ENCODE data around the gene ZBTB16. TPM values are rescaled to one million over a fixed set of nuclear protein-coding genes. Genes with fewer than 3 reads are reported as not detected.

Gene ZBTB16
- total and polyA plus RNA-seq, 8 donors: 3.4 to 55.6 (median 9.5) TPM

- DNase-seq (no peak), ATAC-seq (no peak)
- Histone ChIP-seq H3K36me3 (no peaks in the 10 kb centered on the region), H3K9me3 (no peaks in the 10 kb centered on the region), H3K27me3 (peaks cover 0 to 6% of the 10 kb centered on the region in 2 donors), H3K4me1 (peaks cover 7 to 9% of the 10 kb centered on the region in 2 donors), H3K4me3 (no peak overlapping the region), H3K27ac (no peak overlapping the region)
- intact Hi-C loops (cut with DNase I): no loop called here
- no peak for TF ChIP-seq CTCF (IDR thresholded peaks at IDR 0.05)
Measured at GRCh38 chr11:114277637-114278341, 218.3 kb downstream of the ZBTB16 start.

GRCh38 chr11:114278342-114279065 lies 219.0 kb downstream of the ZBTB16 start:
- H3K4me3 ChIP-seq: no peak overlapping the region
- no peak overlapping the region for H3K27ac ChIP-seq
- peaks cover 7 to 9% of the 10 kb centered on the region in 2 donors for H3K4me1 ChIP-seq
- intact Hi-C loops (cut with DNase I): no loop called here
- ATAC-seq (no peak), DNase-seq (no peak)
- peaks cover 0 to 6% of the 10 kb centered on the region in 2 donors for H3K27me3 ChIP-seq
- no peaks in the 10 kb centered on the region for H3K9me3 ChIP-seq
- TF ChIP-seq CTCF (IDR thresholded peaks at IDR 0.05): no peak
- no peaks in the 10 kb centered on the region for H3K36me3 ChIP-seq

DNA sequence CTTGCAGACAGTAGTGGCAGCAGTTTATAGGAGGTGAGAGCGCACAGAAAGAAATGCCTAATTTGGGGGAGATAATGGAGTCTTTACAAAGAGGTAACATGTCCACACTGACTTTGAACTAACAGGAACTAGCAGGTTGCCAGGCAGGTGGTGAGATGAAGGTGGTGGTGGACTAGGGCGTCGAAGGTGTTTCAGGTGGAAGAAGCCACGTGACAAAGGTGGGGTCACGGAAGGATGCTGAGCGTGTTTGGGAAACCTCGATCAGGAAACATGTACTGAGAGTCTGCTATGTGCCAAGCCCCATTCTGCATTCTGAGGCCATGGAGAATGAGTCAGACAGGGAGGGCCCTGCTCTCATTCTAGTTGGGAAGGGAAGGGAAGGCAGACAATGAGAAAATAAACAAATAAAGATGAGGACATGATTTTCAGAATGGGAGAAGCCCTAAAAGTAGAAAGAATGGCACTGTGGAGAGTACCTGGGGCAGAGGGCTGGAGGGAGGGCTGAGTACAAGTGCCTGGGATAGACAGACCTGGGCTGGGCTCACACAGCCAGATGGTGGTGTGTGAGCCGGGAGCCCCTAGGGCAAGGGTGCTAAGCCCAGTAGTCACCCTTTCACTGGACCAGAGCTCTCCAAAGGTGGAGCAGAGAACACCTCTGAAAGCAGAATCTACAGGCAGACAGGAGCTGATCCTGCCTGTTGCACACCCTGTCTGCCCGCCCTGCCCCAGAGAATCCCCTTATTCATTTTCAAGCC lies 220.5 kb downstream of the ZBTB16 start:
- TF ChIP-seq CTCF (IDR thresholded peaks at IDR 0.05): no peak
- DNase-seq: no peak
- Histone ChIP-seq H3K27me3 (peaks cover 0 to 6% of the 10 kb centered on the region in 2 donors), H3K4me1 (peaks cover 7 to 9% of the 10 kb centered on the region in 2 donors), H3K4me3 (no peak overlapping the region), H3K36me3 (no peaks in the 10 kb centered on the region), H3K9me3 (no peaks in the 10 kb centered on the region), H3K27ac (peak overlapping the region; percentile 3 to 73)
- peak; percentile 35 for ATAC-seq
- intact Hi-C loops (cut with DNase I): no loop called here

- H3K4me1 ChIP-seq: peaks cover 7 to 9% of the 10 kb centered on the region in 2 donors
- peak overlapping the region; percentile 30 to 73 for H3K27ac ChIP-seq
- peaks cover 0 to 6% of the 10 kb centered on the region in 2 donors for H3K27me3 ChIP-seq
- intact Hi-C loops (cut with DNase I): no loop called here
- no peak overlapping the region for H3K4me3 ChIP-seq
- ATAC-seq (peak; percentile 96), DNase-seq (peak; percentile 10 to 84 (median 62))
- H3K9me3 ChIP-seq: no peaks in the 10 kb centered on the region
- H3K36me3 ChIP-seq: no peaks in the 10 kb centered on the region
- peak; percentile 28 to 66 for TF ChIP-seq CTCF (IDR thresholded peaks at IDR 0.05)
Measured at GRCh38 chr11:114280696-114281095, 221.2 kb downstream of the ZBTB16 start.

All from left lung (tissue), 10 donors.